Thoracic aorta (tissue), 2 donors: ENCODE data around the gene PDCD1. TPM values are rescaled to one million over a fixed set of nuclear protein-coding genes. Genes with fewer than 3 reads are reported as not detected.

Source experiments
- ATAC-seq: fragments of 150-250 bp; one replicate; pipeline ENCODE4 v1.8.0; 2017; ENCODE audit warnings: low read depth; ENCODE audit not compliant: insufficient number of reproducible peaks, low FRiP score
- DNase-seq: peaks from one replicate; pipeline ENCODE4 v3.0.0-alpha.2; 2020; ENCODE audit warnings: low spot score
- H3K27ac ChIP-seq, 2 donors: fragments of 200-600 bp; sonication (generic); 1 replicate in 1 of 2; 2 replicates in 1 of 2; pipeline ENCODE4 v1.5.1; 2016; ENCODE audit warnings: mild to moderate bottlenecking in 2 of 2, moderate library complexity in 2 of 2
- H3K27me3 ChIP-seq: fragments of 200-600 bp; sonication (generic); replicated peaks from 2 replicates; pipeline ENCODE4 v1.6.0; 2016; ENCODE audit warnings: mild to moderate bottlenecking; ENCODE audit not compliant: insufficient read depth
- H3K36me3 ChIP-seq: fragments of 200-600 bp; sonication (generic); one replicate; pipeline ENCODE4 v1.5.1; 2016
- H3K4me1 ChIP-seq, 2 donors: fragments of 200-600 bp; sonication (generic); 1 replicate in 1 of 2; 2 replicates in 1 of 2; pipeline versions ENCODE4 v1.5.1 to v1.6.0; 2016; ENCODE audit warnings: low read depth in 2 of 2, mild to moderate bottlenecking in 1 of 2; ENCODE audit not compliant: control insufficient read depth in 1 of 2
- H3K4me3 ChIP-seq: fragments of 200-600 bp; sonication (generic); 2 replicates; pipeline ENCODE4 v1.5.1; 2016; ENCODE audit warnings: mild to moderate bottlenecking
- H3K9me3 ChIP-seq: fragments of 200-600 bp; sonication (generic); 2 replicates; pipeline ENCODE4 v1.5.1; 2016
- total RNA-seq, 2 donors: library from RNA; depleted of rRNA; stranded (reverse); fragments of >200 nt; gene quantifications; one replicate each; pipeline versions ENCODE4 v1.1.0 to v1.2.3, GENCODE V29; 2016
- TF ChIP-seq, protein P1 (sequence below): fragments of 200-600 bp; sonication (generic); IDR thresholded peaks from one replicate; pipeline ENCODE4 v1.5.1; 2019; ENCODE audit warnings: antibody characterized with exemption

The PDCD1 gene
- total RNA-seq, 2 donors from 2014 or later: 0.68 to 0.92 TPM

DNA sequence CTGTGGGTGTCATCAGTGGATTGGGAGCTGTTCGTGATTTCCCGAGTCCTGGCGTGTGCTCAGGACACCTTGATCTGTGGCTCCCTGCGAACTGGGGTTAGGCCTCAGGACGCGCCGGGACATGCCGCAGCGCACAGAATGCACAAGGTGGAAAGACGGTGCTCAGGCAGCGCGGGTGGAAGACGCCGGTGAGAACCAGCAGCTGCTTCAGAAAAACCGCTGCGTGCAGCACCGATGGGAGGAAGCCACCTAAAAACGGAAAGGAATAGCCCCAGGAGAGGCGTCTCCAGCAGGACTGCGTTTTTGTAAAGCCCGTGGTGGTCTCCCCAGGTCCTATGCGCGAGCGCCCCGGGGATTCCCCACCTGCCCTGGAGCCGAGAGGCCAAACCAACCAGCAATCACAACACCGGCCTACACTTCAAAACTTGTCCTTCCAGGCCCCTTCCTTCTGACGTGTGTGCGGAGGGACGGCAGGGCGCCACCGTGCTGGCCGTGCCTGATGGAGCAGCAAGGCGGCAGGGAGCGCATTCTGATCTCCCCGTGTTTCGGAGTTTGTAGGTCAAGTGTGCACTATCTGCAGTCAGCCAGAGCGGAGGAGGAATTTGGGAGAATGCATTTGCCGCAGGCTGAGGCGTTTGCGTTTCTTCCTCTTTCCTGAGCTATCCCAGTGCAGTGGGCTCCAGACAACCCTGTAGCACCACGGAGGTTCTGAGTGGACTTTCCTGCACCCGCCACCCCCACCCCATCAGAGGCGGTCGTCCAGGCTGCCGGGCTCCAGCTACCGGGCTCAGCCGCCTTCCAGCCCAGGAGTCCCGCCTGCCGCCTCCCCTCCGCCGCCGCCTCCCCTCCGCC lies 43.0 kb upstream of the PDCD1 start:
- H3K9me3 ChIP-seq: no peaks in the 10 kb centered on the region
- DNase-seq (no peak), ATAC-seq (no peak)
- no peak overlapping the region for H3K27ac ChIP-seq
- no peaks in the 10 kb centered on the region for H3K27me3 ChIP-seq
- TF ChIP-seq, protein P1, sequence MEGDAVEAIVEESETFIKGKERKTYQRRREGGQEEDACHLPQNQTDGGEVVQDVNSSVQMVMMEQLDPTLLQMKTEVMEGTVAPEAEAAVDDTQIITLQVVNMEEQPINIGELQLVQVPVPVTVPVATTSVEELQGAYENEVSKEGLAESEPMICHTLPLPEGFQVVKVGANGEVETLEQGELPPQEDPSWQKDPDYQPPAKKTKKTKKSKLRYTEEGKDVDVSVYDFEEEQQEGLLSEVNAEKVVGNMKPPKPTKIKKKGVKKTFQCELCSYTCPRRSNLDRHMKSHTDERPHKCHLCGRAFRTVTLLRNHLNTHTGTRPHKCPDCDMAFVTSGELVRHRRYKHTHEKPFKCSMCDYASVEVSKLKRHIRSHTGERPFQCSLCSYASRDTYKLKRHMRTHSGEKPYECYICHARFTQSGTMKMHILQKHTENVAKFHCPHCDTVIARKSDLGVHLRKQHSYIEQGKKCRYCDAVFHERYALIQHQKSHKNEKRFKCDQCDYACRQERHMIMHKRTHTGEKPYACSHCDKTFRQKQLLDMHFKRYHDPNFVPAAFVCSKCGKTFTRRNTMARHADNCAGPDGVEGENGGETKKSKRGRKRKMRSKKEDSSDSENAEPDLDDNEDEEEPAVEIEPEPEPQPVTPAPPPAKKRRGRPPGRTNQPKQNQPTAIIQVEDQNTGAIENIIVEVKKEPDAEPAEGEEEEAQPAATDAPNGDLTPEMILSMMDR: no peak
- H3K4me3 ChIP-seq: peak overlapping the region; percentile 66
- H3K4me1 ChIP-seq: no peaks in the 10 kb centered on the region
- no peaks in the 10 kb centered on the region for H3K36me3 ChIP-seq

DNA sequence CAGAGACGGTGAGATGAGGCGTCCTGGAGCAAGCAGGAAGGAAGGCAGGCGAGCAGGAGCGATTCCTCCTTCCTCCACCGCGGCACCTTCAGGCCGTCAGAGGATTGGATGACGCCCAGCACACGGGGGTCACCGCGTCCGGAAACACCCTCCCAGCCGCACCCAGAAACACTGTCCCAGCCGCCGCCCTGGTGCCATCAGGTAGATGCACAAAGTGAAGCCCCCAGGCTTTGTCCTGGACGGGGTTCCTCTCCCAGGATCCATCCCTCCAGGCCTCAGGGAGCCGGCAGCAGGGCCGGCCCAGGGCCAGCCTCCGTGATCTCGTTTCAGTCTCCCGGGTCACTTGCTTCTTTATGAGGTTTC lies 42.3 kb upstream of the PDCD1 start:
- H3K36me3 ChIP-seq: no peaks in the 10 kb centered on the region
- no peak for ATAC-seq
- DNase-seq: no peak
- peaks cover 2% of the 10 kb centered on the region in 2 donors for H3K4me1 ChIP-seq
- no peaks in the 10 kb centered on the region for H3K27me3 ChIP-seq
- H3K9me3 ChIP-seq: no peaks in the 10 kb centered on the region
- no peak overlapping the region for H3K27ac ChIP-seq
- no peak overlapping the region for H3K4me3 ChIP-seq
- TF ChIP-seq, protein P1: no peak

DNA sequence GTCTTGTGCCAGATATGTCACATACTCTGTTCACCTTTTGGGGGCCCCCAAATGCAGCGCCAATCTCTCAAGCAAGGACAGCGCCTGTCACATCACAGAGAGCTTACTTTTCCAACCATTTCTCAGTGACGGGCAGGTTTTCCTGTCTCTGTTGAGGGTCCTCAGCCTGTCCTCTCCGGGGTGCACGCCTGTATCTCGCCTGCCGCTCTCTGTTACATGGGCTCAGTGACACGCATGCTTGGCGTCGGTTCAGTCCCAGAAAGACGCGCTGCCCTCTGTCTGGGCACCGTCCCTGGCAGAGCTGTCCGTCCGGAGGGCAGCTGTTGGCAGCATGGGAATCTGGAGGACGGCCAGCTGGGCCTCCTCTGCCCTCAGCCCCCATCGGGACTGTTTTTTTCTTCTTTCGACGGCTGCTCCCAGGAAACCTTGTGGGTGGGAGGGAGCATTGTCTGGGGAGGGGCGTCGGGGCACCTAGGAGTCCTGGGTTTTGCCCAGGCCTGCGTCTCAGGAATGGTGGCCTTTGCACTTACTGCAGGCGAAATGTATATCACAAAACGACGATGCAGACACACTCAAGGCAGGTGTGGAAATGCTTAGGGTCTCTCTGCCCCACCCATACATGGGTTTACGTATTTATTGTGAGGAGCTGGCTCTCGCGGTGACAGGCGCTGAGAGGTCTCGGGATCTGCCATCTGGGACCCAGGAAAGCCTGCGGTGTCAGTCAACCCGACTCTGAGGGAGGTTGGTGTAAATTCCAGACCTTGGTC lies 41.7 kb upstream of the PDCD1 start:
- no peak for ATAC-seq
- Histone ChIP-seq H3K4me1 (peaks cover 3 to 4% of the 10 kb centered on the region in 2 donors), H3K27ac (no peak overlapping the region), H3K9me3 (no peaks in the 10 kb centered on the region), H3K27me3 (no peaks in the 10 kb centered on the region), H3K4me3 (no peak overlapping the region), H3K36me3 (no peaks in the 10 kb centered on the region)
- DNase-seq: no peak
- TF ChIP-seq, protein P1: no peak

DNA sequence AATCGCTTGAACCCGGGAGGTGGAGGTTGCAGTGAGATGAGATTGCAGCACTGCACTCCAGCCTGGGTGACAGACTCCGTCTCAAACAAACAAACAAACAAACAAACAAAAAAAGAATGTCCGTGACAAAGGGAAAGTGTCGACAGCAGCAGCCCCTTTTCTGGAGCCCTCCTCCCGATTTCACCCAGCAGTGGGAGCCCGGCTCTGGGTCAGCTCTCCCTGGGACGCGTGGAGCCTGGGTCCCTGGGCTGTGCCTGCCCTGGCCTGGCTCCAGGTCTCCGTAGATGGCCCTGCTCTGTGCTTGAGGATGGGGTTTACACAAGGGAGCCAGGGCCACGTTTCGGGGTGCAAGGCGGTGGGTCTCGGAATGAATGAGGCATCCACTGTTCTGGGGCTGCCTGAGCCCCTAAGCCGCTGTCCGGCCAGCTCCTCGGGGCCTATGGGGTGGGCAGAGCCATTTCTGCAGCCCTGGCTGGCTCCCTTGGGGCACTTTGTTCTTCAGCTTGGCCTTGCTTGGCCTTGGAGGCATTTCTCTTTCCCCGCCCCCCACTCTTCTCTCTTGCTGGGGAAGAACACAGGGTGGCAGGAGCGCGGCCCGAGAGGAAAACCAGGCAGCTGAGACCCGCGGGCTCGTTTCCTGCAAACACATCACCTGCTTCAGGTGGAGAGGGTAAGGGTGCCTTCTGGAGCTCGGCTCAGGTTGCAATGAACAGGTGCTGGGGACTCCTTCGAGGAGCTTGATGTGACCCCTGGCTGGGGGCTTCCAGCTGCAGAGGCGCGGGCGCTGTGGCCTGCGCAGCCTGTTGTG lies 40.0 kb upstream of the PDCD1 start:
- Histone ChIP-seq H3K4me1 (peaks cover 3 to 4% of the 10 kb centered on the region in 2 donors), H3K4me3 (no peak overlapping the region), H3K27ac (no peak overlapping the region), H3K27me3 (no peaks in the 10 kb centered on the region), H3K36me3 (no peaks in the 10 kb centered on the region), H3K9me3 (no peaks in the 10 kb centered on the region)
- TF ChIP-seq, protein P1: no peak
- ATAC-seq (no peak), DNase-seq (no peak)
